Right lobe of liver (tissue), 6 donors: ENCODE data around the gene TCEA3. TPM values are rescaled to one million over a fixed set of nuclear protein-coding genes. Genes with fewer than 3 reads are reported as not detected.
A peak's percentile ranks its signal among the peaks of the same experiment; 100 is the strongest.

Source experiments
- ATAC-seq, 4 donors: fragments of 200-7000 bp; cut with Tn5 transposase; one replicate each; pipeline ENCODE4 v1.9.1; 2020; ENCODE audit warnings: mild to moderate bottlenecking in 4 of 4, moderate library complexity in 4 of 4
- DNase-seq, 3 donors: peaks; one replicate each; pipeline ENCODE4 v3.0.0-alpha.2; 2020
- H3K27ac ChIP-seq, 3 donors: fragments of 200-600 bp; one replicate each; pipeline ENCODE4 v1.8.0; 2022
- H3K27me3 ChIP-seq, 2 donors: fragments of 200-600 bp; one replicate each; pipeline ENCODE4 v1.8.0; 2022
- H3K36me3 ChIP-seq, 4 donors: fragments of 200-600 bp; sonication (generic) in 1 of 4; one replicate each; pipeline versions ENCODE4 v1.5.1 to v1.8.0; 2017 to 2022; ENCODE audit warnings: control low read depth in 1 of 4
- H3K4me1 ChIP-seq, 4 donors: fragments of 200-600 bp; sonication (generic) in 1 of 4; one replicate each; pipeline versions ENCODE4 v1.5.1 to v1.8.0; 2017 to 2022; ENCODE audit warnings: control low read depth in 1 of 4
- H3K4me3 ChIP-seq, 3 donors: fragments of 200-600 bp; one replicate each; pipeline ENCODE4 v1.8.0; 2022
- H3K9me3 ChIP-seq, 4 donors: fragments of 200-600 bp; sonication (generic) in 1 of 4; one replicate each; pipeline versions ENCODE4 v1.5.1 to v1.8.0; 2017 to 2022; ENCODE audit warnings: control low read depth in 1 of 4
- POLR2A ChIP-seq: fragments of 450-650 bp; IDR thresholded peaks from one replicate; pipeline ENCODE4 v1.6.1; 2017; ENCODE audit warnings: antibody characterized with exemption, mild to moderate bottlenecking
- WGBS: methylation state at CpG from one replicate; pipeline ENCODE4 v1.1.6; 2018; ENCODE audit warnings: low coverage, low lambda C conversion rate; ENCODE audit not compliant: insufficient coverage; ENCODE audit errors: missing lambda C conversion rate; 5-methylcytosine and 5-hydroxymethylcytosine counted together
- intact Hi-C, 2 donors: fragments of 100-400 bp; cut with DNase I; formaldehyde crosslinking; loops; one replicate each; pipeline versions ENCODE4 v1.11.2 to v1.14.1; 2022
- total RNA-seq, 6 experiments: library from RNA; depleted of rRNA in 2 of 6; stranded (reverse); fragments of >200 nt in 2 of 6; fragmentation: NEBNext Ultra II Directional in 3 of 6; extraction: Animal tissue kit (Norgen Biotek cat#: 25700) in 3 of 6; gene quantifications; one replicate each; pipeline versions ENCODE4 v1.1.0 to v1.2.4, GENCODE V29; 2016 to 2023
- TF ChIP-seq, protein P1 (sequence below), 4 donors: fragments of 200-600 bp in 3 of 4; fragments of 450-650 bp in 1 of 4; IDR thresholded peaks; one replicate each; pipeline versions ENCODE4 v1.5.1 to v1.8.0; 2016 to 2022; ENCODE audit warnings: antibody characterized with exemption in 4 of 4, mild to moderate bottlenecking in 2 of 4
- donor health status: DM: no; HTN: yes; CAD: no.
- donor health status: DM: no; HTN: no; CAD: no.
- donor health status: DM: no; HTN: no; CAD: no.
- donor health status: DM: no; HTN: yes; CAD: no.
- donor health status: DM: no; HTN: yes; CAD: no.

Gene TCEA3
- total RNA-seq, 6 experiments from 2014 or later: 53.3 to 94.0 (median 63.2) TPM

DNA sequence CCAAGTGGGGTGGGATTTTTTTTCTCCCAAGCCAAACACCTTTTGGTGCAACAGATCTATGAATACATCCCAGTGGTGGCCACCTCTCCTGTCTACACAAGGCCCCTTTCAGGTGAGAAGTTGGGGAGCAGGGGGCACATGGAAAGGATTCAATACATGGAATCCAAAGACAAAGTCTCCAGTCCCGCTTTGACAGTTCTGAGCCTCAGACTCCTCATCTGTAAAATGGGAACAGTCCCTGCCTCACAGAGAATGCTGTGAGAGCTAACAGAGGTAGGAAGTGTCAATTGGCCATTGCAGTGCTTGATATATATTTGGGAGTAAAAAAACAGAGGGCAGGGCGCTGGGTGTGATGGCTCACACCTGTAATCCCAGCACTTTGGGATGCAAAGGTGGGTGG, 28.2 kb downstream of the TCEA3 start:
- Histone ChIP-seq H3K9me3 (no peaks in the 10 kb centered on the region), H3K4me3 (no peak overlapping the region), H3K27me3 (no peaks in the 10 kb centered on the region), H3K4me1 (peaks cover 0 to 16% (median 9%) of the 10 kb centered on the region in 4 donors), H3K27ac (no peak overlapping the region), H3K36me3 (peaks cover 0 to 24% (median 5%) of the 10 kb centered on the region in 4 donors)
- WGBS: 82% methylated on average over 2 of the region's 2 CpGs
- TF ChIP-seq, protein P1, sequence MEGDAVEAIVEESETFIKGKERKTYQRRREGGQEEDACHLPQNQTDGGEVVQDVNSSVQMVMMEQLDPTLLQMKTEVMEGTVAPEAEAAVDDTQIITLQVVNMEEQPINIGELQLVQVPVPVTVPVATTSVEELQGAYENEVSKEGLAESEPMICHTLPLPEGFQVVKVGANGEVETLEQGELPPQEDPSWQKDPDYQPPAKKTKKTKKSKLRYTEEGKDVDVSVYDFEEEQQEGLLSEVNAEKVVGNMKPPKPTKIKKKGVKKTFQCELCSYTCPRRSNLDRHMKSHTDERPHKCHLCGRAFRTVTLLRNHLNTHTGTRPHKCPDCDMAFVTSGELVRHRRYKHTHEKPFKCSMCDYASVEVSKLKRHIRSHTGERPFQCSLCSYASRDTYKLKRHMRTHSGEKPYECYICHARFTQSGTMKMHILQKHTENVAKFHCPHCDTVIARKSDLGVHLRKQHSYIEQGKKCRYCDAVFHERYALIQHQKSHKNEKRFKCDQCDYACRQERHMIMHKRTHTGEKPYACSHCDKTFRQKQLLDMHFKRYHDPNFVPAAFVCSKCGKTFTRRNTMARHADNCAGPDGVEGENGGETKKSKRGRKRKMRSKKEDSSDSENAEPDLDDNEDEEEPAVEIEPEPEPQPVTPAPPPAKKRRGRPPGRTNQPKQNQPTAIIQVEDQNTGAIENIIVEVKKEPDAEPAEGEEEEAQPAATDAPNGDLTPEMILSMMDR (IDR thresholded peaks at IDR 0.05): no peak
- TF ChIP-seq POLR2A: no peak
- DNase-seq (no peak), ATAC-seq (no peak)
- intact Hi-C loops: no loop called here

DNA sequence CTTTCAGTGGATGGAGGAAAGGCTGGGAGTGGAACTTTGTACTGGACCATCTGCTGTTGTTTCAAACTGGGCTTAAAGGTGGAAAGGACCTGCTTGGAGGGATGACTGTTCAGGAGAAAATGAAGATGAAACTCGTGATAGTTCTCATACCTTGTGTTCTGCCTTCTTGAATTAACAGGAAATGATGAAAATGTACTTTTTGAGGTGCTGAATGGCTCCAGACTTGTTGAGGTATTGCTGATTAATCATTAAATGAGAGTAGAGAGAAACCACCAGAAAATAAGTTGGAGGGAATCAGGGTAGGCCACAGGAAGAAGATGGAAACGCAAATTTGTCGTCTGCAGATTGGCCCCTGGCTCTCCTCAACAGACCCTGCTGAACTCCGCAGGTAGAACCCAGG, 28.7 kb downstream of the TCEA3 start:
- H3K9me3 ChIP-seq: no peaks in the 10 kb centered on the region
- peaks cover 0 to 16% (median 9%) of the 10 kb centered on the region in 4 donors for H3K4me1 ChIP-seq
- H3K27ac ChIP-seq: peak overlapping the region in 1 of 3 donors; percentile 73
- no peak overlapping the region for H3K4me3 ChIP-seq
- intact Hi-C loops: no loop called here
- 83% methylated on average over 4 of the region's 4 CpGs for WGBS
- H3K27me3 ChIP-seq: no peaks in the 10 kb centered on the region
- TF ChIP-seq, protein P1 (IDR thresholded peaks at IDR 0.05): no peak
- no peak for TF ChIP-seq POLR2A
- ATAC-seq (no peak), DNase-seq (no peak)
- H3K36me3 ChIP-seq: peaks cover 0 to 24% (median 5%) of the 10 kb centered on the region in 4 donors

DNA sequence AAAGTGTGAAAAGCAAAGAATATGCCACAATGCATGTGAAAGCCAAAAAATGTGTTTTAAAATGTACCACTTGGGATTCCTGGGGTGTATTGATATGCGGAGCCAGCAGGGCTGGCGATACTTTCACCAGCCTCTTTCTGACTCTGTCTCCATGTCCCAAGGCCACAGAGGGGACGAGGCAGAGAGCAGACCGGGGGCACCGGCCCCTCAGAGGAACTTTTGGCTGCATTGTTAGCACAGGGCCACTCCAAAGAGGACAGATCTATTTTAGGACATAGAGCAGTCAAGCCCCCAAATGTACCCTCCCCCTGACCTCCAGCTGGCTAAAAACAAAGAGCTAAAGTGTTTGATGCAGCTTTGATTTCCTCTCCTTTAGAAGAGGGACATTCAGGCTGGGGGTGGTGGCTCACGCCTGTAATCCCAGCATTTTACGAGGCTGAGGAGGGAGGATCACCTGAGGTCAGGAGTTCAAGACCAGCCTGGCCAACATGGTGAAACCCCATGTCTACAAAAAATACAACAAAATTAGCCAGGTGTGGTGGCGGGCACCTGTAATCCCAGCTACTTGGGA, 29.3 kb downstream of the TCEA3 start:
- DNase-seq (no peak), ATAC-seq (peak in 1 of 4 donors; percentile 3)
- H3K36me3 ChIP-seq: peaks cover 0 to 20% (median 3%) of the 10 kb centered on the region in 4 donors
- H3K9me3 ChIP-seq: no peaks in the 10 kb centered on the region
- H3K4me3 ChIP-seq: no peak overlapping the region
- no peaks in the 10 kb centered on the region for H3K27me3 ChIP-seq
- 59% methylated on average over 4 of the region's 8 CpGs for WGBS
- intact Hi-C loops: no loop called here
- peaks cover 0 to 16% (median 9%) of the 10 kb centered on the region in 4 donors for H3K4me1 ChIP-seq
- H3K27ac ChIP-seq: peak overlapping the region in 1 of 3 donors; percentile 73
- TF ChIP-seq POLR2A: no peak
- TF ChIP-seq, protein P1 (IDR thresholded peaks at IDR 0.05): no peak

DNA sequence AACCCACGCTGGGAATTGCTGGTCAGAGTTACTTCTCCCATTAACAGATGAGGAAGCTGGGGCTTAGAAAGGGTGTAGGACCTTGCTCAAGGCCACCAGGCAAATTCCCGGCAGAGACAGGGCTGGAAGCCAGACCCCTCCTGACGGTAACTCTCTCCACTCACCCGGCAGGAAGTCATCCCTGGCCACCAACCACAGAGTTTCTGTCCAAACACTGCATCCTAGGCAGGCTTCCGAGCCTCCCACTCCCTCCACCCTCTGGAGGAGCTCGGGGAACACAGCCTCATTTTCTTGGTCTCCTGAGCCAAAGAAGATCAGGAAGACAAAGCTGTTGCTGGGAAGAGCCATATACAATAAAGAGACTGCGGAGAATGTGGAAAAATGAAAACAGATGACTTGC, 29.9 kb downstream of the TCEA3 start:
- peaks cover 0 to 20% (median 3%) of the 10 kb centered on the region in 4 donors for H3K36me3 ChIP-seq
- 40% methylated on average over 7 of the region's 7 CpGs for WGBS
- H3K9me3 ChIP-seq: no peaks in the 10 kb centered on the region
- no peaks in the 10 kb centered on the region for H3K27me3 ChIP-seq
- H3K4me1 ChIP-seq: peaks cover 0 to 16% (median 9%) of the 10 kb centered on the region in 4 donors
- TF ChIP-seq, protein P1 (IDR thresholded peaks at IDR 0.05): no peak
- no peak for TF ChIP-seq POLR2A
- peak; percentile 59 to 84 (median 60) for DNase-seq
- H3K27ac ChIP-seq: peak overlapping the region in 1 of 3 donors; percentile 73
- no peak overlapping the region for H3K4me3 ChIP-seq
- ATAC-seq: peak; percentile 75 to 91 (median 84)
- intact Hi-C loops: no loop called here
